HUES48 (cell line): ENCODE results near the gene ACSL4.
"Not testable (repeated sequence)": the region's sequence is repeated elsewhere in the genome, so short reads cannot be mapped to it uniquely, and the experiment has no call there.

Source experiments
- H3K27ac ChIP-seq: one replicate; pipeline ENCODE4 v1.7.0; 2013; ENCODE audit warnings: low read depth, low read length, inconsistent platforms
- H3K27me3 ChIP-seq: 2 replicates; pipeline ENCODE4 v1.6.1; 2013; ENCODE audit warnings: mild to moderate bottlenecking, low read length; ENCODE audit not compliant: control insufficient read depth, insufficient read depth
- H3K36me3 ChIP-seq: 2 replicates; pipeline ENCODE4 v1.6.1; 2013; ENCODE audit warnings: low read length; ENCODE audit not compliant: control insufficient read depth, insufficient read depth
- H3K4me1 ChIP-seq: 2 replicates; pipeline ENCODE4 v1.6.1; 2013; ENCODE audit warnings: mild to moderate bottlenecking, low read length; ENCODE audit not compliant: control insufficient read depth, insufficient read depth
- H3K4me3 ChIP-seq: 2 replicates; pipeline ENCODE4 v1.5.1; 2013; ENCODE audit warnings: mild to moderate bottlenecking, low read depth, low read length
- H3K9ac ChIP-seq: 2 replicates; pipeline ENCODE4 v1.6.1; 2013; ENCODE audit warnings: mild to moderate bottlenecking, low read depth, low read length, moderate library complexity
- H3K9me3 ChIP-seq: 2 replicates; pipeline ENCODE4 v1.6.1; 2013; ENCODE audit warnings: low read length; ENCODE audit not compliant: control insufficient read depth, insufficient read depth

The ACSL4 gene

DNA sequence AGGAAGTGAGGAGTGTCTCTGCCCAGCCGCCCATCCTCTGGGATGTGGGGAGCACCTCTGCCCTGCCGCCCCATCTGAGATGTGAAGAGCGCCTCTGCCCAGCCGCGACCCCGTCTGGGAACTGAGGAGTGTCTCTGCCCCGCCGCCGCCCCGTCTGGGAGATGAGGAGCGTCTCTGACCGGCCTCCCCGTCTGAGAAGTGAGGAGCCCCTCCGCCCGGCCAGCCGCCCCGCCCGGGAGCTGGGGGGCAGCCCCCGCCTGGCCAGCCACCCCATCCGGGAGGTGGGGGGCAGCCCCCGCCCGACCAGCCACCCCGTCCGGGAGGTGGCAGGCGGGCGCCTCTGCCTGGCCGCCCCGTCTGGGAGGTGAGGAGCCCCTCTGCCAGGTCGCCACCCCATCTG is 61.9 kb downstream of the ACSL4 start:
- H3K27me3 ChIP-seq, H3K4me1 ChIP-seq, H3K4me3 ChIP-seq, H3K9me3 ChIP-seq, H3K9ac ChIP-seq, H3K27ac ChIP-seq: not testable (repeated sequence)
- peaks cover 51% of the 10 kb centered on the region for H3K36me3 ChIP-seq

DNA sequence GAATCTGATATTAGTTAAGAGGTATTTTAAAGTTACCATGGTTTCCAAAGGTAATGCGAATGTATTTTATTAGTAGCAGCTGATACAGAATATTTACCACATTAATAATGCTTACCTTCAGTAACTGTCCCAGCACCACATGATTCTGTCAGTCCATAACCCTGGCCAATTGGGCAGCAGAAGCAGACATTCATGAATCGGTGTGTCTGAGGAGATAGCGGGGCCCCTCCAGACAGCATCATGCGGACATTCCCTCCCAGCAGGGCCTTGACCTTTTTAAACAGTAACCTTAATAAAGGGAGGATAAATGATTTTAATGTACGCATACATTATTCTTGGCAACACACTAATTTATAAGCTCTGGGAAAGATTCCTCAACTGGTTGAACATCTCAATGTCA is 65.1 kb downstream of the ACSL4 start:
- peaks cover 55% of the 10 kb centered on the region for H3K36me3 ChIP-seq
- H3K27me3 ChIP-seq: no peaks in the 10 kb centered on the region
- no peak overlapping the region for H3K27ac ChIP-seq
- no peaks in the 10 kb centered on the region for H3K4me1 ChIP-seq
- no peaks in the 10 kb centered on the region for H3K9me3 ChIP-seq
- no peak overlapping the region for H3K9ac ChIP-seq
- H3K4me3 ChIP-seq: no peak overlapping the region

DNA sequence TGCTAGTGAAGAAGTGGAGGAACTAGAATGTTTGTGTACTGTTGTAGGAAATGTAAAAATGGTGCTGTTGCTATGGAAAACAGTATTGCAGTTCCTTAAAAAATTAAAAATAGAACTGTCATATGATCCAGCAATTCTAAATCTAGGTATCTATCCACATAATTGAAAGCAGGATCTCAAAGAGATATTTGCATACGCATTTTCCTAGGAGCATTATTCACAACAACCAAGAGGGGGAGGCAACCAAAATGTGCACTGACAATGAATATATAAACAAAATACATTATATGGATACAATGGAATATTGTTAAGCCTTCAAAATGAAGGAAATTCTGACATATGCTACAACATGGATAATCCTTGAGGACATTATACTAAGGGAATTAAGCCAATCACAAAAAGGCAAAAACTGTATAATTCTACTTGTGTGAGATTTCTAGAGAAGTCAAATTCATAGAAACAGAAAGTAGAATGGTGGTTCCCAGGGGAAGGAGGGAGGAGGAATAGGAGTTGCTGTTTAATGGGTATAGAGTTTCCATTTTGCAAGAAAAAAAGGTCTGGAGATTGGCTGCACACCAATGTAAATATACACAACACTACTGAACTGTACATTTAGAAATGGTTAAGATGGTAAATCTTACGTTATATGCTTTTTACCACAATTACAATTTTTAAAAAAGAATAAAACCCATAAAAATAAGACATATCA is 72.5 kb downstream of the ACSL4 start:
- Histone ChIP-seq H3K4me1 (no peaks in the 10 kb centered on the region), H3K36me3 (peaks cover 69% of the 10 kb centered on the region), H3K9me3 (no peaks in the 10 kb centered on the region), H3K9ac (no peak overlapping the region), H3K27me3 (no peaks in the 10 kb centered on the region), H3K27ac (no peak overlapping the region), H3K4me3 (no peak overlapping the region)

DNA sequence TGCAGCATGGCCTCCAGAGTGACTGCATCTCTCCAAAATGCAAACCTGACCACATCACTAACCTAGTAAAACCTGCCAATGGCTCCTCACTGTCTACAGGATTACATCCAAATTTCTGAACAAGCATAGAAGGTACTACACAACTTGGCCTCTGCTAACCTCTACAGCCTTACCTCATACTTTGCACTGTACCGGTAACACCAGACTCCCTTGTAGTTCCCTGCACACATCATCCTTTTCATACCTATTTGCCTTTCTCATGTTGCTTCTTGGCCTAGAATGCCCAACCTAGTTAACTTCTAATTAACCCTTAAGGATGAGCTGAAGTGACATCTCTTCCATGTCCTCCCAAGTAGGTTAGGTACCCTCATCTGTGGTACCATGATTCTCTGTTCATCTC is 74.7 kb downstream of the ACSL4 start:
- no peaks in the 10 kb centered on the region for H3K9me3 ChIP-seq
- H3K9ac ChIP-seq: no peak overlapping the region
- no peak overlapping the region for H3K4me3 ChIP-seq
- no peaks in the 10 kb centered on the region for H3K4me1 ChIP-seq
- peaks cover 49% of the 10 kb centered on the region for H3K36me3 ChIP-seq
- H3K27ac ChIP-seq: no peak overlapping the region
- no peaks in the 10 kb centered on the region for H3K27me3 ChIP-seq

DNA sequence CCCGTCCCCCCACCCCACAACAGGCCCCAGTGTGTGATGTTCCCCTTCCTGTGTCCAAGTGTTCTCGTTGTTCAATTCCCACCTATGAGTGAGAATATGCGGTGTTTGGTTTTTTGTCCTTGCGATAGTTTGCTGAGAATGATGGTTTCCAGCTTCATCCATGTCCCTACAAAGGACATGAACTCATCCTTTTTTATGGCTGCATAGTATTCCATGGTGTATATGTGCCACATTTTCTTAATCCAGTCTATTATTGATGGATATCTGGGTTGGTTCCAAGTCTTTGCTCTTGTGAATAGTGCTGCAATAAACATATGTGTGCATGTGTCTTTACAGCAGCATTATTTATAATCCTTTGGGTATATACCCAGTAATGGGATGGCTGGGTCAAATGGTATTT is 75.7 kb downstream of the ACSL4 start:
- H3K27me3 ChIP-seq, H3K4me1 ChIP-seq, H3K27ac ChIP-seq, H3K4me3 ChIP-seq, H3K9ac ChIP-seq, H3K9me3 ChIP-seq: not testable (repeated sequence)
- peaks cover 38% of the 10 kb centered on the region for H3K36me3 ChIP-seq

DNA sequence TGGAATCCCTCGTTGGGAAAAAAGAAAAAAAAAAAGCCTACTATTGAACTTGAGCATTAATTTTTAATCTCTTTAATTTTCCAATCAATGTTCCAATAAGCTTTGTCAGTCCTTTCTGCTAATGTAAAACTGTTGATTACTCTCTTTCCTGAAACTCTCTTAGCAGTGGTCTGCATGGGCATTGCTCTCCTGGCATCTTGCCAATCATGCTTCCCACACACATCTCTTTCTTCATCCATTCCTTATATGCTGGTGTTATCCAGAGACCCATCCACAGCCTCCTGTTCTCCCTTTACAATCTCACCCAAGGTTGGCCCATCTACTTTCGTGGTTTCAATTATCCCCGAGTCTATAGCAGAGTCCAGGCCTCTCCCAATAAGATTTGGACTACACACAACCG is 76.3 kb downstream of the ACSL4 start:
- peaks cover 34% of the 10 kb centered on the region for H3K36me3 ChIP-seq

DNA sequence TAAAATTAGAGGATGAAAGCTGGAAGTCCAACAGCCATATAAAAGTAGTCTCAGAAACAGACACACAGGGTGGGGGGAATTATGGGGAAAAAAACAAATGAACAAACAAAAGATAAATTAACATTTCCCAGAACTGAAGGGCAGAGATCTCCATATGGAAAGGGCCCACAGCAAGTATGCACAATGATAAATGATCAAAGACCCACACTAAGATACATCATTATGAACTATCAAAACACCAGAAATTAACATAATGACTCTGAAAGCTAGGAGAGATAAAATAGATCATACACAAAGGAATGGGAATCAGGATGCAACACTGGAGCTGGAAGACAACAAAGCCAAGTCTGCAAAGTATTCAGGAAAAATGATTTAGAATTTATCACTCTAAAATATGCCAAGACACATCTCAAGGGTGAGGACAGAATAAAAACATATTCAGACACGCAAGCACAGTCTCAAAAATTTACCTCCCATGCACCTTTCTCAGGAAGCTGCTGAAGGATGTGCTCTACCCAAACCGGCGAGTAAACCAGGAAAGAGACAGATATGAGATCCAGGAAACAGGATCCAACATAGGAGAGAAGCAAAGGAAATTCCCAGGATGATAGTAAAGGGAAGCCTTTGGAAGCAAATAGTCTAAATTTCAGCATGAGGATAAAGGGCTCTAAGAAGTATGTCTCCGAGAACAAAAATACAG is 77.4 kb downstream of the ACSL4 start:
- no peak overlapping the region for H3K27ac ChIP-seq
- H3K36me3 ChIP-seq: peaks cover 23% of the 10 kb centered on the region
- no peaks in the 10 kb centered on the region for H3K27me3 ChIP-seq
- no peak overlapping the region for H3K4me3 ChIP-seq
- H3K9ac ChIP-seq: no peak overlapping the region
- H3K9me3 ChIP-seq: no peaks in the 10 kb centered on the region
- no peaks in the 10 kb centered on the region for H3K4me1 ChIP-seq

More for the DNA sequence above, 76.3 kb downstream of the ACSL4 start:
- Histone ChIP-seq H3K4me3 (no peak overlapping the region), H3K27me3 (no peaks in the 10 kb centered on the region), H3K4me1 (no peaks in the 10 kb centered on the region), H3K27ac (no peak overlapping the region), H3K9me3 (no peaks in the 10 kb centered on the region), H3K9ac (no peak overlapping the region)

DNA sequence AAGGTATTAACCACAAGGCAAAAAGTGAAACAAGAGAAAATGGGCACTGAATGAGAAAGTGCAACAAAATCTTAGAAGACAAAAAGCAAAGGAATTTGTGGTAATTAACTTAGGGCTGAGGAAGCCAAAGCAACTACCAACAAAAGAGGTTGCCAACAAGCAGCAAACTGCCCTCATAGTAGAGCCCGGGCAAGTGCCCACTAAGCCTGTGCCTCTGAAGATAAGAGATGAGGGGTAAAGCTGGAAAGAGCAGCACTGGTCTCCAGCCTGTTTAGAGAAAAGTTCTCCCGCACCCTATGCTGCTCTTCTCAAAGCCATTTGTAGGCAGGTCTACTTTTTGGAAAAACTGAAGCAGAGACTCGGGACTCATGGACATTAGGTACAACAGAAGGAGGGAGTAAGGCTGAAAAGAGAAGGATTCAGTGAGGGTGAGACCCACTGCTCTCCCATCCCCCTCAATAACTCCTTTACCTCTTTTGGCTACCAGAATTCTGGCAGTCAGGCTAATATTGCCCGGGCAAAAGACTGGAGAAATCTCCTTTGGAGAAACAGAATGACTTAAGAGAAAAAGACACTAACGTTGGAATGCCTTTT is 78.4 kb downstream of the ACSL4 start:
- Histone ChIP-seq H3K36me3 (peaks cover 17% of the 10 kb centered on the region), H3K27ac (no peak overlapping the region), H3K9me3 (no peaks in the 10 kb centered on the region), H3K27me3 (no peaks in the 10 kb centered on the region), H3K4me1 (no peaks in the 10 kb centered on the region), H3K9ac (no peak overlapping the region), H3K4me3 (no peak overlapping the region)

DNA sequence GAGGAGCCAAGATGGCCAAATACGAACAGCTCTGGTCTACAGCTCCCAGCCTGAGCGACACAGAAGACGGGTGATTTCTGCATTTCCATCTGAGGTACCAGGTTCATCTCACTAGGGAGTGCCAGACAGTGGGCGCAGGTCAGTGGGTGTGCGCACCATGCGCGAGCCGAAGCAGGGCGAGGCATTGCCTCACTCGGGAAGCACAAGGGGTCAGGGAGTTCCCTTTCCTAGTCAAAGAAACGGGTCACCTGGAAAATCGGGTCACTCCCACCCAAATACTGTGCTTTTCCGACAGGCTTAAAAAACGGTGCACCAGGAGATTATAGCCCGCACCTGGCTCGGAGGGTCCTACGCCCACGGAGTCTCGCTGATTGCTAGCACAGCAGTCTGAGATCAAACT is 88.4 kb downstream of the ACSL4 start:
- H3K36me3 ChIP-seq: not testable (repeated sequence)

DNA sequence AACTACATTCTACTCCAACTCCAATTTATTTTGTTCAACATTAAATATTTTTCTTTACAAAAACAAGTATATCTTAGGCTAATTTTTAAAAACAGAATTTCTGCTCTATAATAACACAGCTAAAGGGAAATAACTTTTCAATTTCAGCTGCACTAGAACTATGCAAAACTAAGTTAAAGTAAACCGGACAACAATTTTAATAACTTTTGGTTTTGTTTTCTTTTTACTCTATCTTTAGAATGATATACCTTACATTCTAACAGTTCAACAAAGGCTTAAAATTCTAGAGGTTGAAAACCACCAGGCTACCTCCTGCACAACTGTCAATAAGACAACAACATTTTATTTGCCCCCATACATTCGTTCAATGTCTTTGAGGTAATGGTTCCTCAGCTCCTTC is 89.4 kb downstream of the ACSL4 start:
- H3K27me3 ChIP-seq: no peaks in the 10 kb centered on the region; the same call in 1 of the 2 replicates
- H3K36me3 ChIP-seq: no peaks in the 10 kb centered on the region
- H3K9ac ChIP-seq: no peak overlapping the region
- H3K4me1 ChIP-seq: no peaks in the 10 kb centered on the region
- no peak overlapping the region for H3K4me3 ChIP-seq
- H3K27ac ChIP-seq: no peak overlapping the region
- H3K9me3 ChIP-seq: no peaks in the 10 kb centered on the region

More for the DNA sequence above, 88.4 kb downstream of the ACSL4 start:
- not testable (repeated sequence) for H3K27ac ChIP-seq, H3K4me1 ChIP-seq, H3K9ac ChIP-seq, H3K27me3 ChIP-seq, H3K4me3 ChIP-seq, H3K9me3 ChIP-seq

DNA sequence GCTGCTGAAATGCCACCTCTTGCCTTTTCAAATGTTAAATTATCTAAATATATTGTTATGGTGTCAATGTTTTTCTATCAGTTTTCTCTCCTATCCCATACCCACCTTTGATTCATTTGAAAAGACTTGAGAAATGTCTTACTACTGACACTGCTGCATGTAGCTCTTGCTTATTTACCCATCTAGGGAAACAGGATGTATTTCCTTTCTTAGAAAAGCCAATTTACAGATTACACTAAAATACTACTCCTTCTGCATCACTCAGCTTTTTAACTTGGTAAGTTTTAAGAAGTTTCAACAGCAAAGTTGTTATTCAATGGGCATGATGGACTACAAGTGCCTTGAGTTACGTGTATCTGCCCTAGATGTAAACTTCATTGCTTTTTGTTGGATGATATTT is 94.9 kb downstream of the ACSL4 start:
- Histone ChIP-seq H3K9me3 (no peaks in the 10 kb centered on the region), H3K36me3 (no peaks in the 10 kb centered on the region), H3K9ac (no peak overlapping the region), H3K27me3 (no peaks in the 10 kb centered on the region; the same call in 1 of the 2 replicates), H3K27ac (no peak overlapping the region), H3K4me1 (no peaks in the 10 kb centered on the region), H3K4me3 (no peak overlapping the region)
